Prostate gland (tissue), 2 donors: Measurements from ENCODE around the gene SNRK. TPM values are rescaled to one million over a fixed set of nuclear protein-coding genes. Genes with fewer than 3 reads are reported as not detected.
"Not testable (repeated sequence)": the region's sequence is repeated elsewhere in the genome, so short reads cannot be mapped to it uniquely, and the experiment has no call there.

Source experiments
- DNase-seq: peaks from one replicate; pipeline ENCODE4 v3.0.0-alpha.2; 2019; ENCODE audit warnings: low spot score
- H3K27ac ChIP-seq, 2 donors: fragments of 200-600 bp; sonication (generic); 2 replicates each; pipeline ENCODE4 v1.5.1; 2017 to 2019
- H3K27me3 ChIP-seq: fragments of 200-600 bp; sonication (generic); replicated peaks from 2 replicates; pipeline ENCODE4 v1.5.1; 2019; ENCODE audit not compliant: insufficient read depth
- H3K36me3 ChIP-seq, 2 donors: fragments of 200-600 bp; sonication (generic); 1 replicate in 1 of 2; 2 replicates in 1 of 2; pipeline versions ENCODE4 v1.5.1 to v1.8.1; 2017 to 2019
- H3K4me1 ChIP-seq: fragments of 200-600 bp; sonication (generic); replicated peaks from 2 replicates; pipeline ENCODE4 v1.5.1; 2019
- H3K4me3 ChIP-seq, 2 donors: fragments of 200-600 bp; sonication (generic); 2 replicates each; pipeline ENCODE4 v1.5.1; 2017 to 2019
- H3K9me3 ChIP-seq: fragments of 200-600 bp; sonication (generic); 2 replicates; pipeline ENCODE4 v1.5.1; 2017
- POLR2A ChIP-seq: fragments of 450-650 bp; IDR thresholded peaks from one replicate; pipeline ENCODE4 v1.6.1; 2016; ENCODE audit warnings: antibody characterized with exemption, mild to moderate bottlenecking
- POLR2AphosphoS5 ChIP-seq: sonication (generic); formaldehyde crosslinking; IDR thresholded peaks from one replicate; pipeline ENCODE4 v1.6.1; 2017; ENCODE audit warnings: antibody characterized with exemption
- WGBS: methylation state at CpG from one replicate; pipeline ENCODE4 v1.1.5; 2018; 5-methylcytosine and 5-hydroxymethylcytosine counted together
- intact Hi-C: fragments of 100-400 bp; cut with DNase I; formaldehyde crosslinking; loops from one replicate; pipeline ENCODE4 v1.14.2; 2022
- total RNA-seq, 2 donors: library from RNA; depleted of rRNA; stranded (reverse); fragments of >200 nt; gene quantifications; one replicate each; pipeline ENCODE4 v1.1.0, GENCODE V29; 2016
- TF ChIP-seq, protein P1 (sequence below), 4 experiments: fragments of 200-600 bp in 2 of 4; fragments of 450-650 bp in 2 of 4; sonication (generic) in 2 of 4; IDR thresholded peaks; 1 replicate in 3 of 4; 2 replicates in 1 of 4; pipeline ENCODE4 v1.5.1; 2016 to 2019; ENCODE audit warnings: antibody characterized with exemption in 4 of 4, mild to moderate bottlenecking in 2 of 4, moderate library complexity in 2 of 4

Gene SNRK
- total RNA-seq, 2 donors from 2014 or later: 18.9 to 38.1 TPM

DNA sequence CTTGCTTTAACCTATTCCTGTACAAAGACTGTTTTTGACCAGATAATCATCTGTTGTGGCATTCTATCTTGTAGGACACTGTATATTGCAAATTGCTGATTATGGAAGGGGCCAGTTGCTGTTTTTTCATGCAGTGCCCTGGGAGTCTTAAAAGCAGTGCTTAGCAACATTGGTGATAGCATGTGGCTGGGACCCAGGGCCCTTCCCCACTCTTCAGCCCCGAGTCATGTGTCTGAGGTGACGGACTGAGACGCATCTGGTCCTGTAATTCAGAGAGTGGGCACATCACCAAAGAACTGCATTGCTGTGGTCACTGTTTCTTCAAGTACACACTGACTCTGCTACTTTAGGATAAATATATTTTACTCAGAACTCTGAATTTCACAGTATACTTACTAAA lies 63.4 kb downstream of the SNRK start:
- Histone ChIP-seq H3K27ac (no peak overlapping the region), H3K9me3 (no peaks in the 10 kb centered on the region), H3K4me1 (no peaks in the 10 kb centered on the region), H3K27me3 (no peaks in the 10 kb centered on the region), H3K4me3 (no peak overlapping the region), H3K36me3 (peaks cover 0 to 5% of the 10 kb centered on the region in 2 donors)
- no peak for TF ChIP-seq POLR2A
- TF ChIP-seq, protein P1, sequence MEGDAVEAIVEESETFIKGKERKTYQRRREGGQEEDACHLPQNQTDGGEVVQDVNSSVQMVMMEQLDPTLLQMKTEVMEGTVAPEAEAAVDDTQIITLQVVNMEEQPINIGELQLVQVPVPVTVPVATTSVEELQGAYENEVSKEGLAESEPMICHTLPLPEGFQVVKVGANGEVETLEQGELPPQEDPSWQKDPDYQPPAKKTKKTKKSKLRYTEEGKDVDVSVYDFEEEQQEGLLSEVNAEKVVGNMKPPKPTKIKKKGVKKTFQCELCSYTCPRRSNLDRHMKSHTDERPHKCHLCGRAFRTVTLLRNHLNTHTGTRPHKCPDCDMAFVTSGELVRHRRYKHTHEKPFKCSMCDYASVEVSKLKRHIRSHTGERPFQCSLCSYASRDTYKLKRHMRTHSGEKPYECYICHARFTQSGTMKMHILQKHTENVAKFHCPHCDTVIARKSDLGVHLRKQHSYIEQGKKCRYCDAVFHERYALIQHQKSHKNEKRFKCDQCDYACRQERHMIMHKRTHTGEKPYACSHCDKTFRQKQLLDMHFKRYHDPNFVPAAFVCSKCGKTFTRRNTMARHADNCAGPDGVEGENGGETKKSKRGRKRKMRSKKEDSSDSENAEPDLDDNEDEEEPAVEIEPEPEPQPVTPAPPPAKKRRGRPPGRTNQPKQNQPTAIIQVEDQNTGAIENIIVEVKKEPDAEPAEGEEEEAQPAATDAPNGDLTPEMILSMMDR (IDR thresholded peaks at IDR 0.05): no peak
- no peak for TF ChIP-seq POLR2AphosphoS5
- intact Hi-C loops: no loop called here
- DNase-seq: no peak
- WGBS: 94% methylated on average over 3 of the region's 3 CpGs

DNA sequence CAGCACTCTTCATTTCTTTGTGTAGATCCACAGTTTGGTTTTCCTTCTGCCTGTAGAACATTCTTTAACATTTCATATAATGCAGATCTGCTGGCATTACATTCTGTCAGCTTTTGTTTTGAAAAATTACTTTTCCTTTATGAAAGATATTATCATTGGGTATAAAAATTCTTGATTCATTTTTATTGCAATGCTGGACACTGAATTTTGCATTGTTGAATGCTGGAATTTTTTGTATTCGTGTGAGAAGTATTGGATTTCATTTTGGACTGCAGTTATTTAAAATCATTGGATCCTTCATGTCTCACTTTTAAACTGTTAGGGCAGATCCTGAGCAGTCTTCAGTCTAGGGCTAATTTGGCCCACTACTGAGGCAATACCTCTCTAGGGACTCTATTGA lies 67.1 kb downstream of the SNRK start:
- 93% methylated on average over 1 of the region's 1 CpG for WGBS
- no peaks in the 10 kb centered on the region for H3K9me3 ChIP-seq

DNA sequence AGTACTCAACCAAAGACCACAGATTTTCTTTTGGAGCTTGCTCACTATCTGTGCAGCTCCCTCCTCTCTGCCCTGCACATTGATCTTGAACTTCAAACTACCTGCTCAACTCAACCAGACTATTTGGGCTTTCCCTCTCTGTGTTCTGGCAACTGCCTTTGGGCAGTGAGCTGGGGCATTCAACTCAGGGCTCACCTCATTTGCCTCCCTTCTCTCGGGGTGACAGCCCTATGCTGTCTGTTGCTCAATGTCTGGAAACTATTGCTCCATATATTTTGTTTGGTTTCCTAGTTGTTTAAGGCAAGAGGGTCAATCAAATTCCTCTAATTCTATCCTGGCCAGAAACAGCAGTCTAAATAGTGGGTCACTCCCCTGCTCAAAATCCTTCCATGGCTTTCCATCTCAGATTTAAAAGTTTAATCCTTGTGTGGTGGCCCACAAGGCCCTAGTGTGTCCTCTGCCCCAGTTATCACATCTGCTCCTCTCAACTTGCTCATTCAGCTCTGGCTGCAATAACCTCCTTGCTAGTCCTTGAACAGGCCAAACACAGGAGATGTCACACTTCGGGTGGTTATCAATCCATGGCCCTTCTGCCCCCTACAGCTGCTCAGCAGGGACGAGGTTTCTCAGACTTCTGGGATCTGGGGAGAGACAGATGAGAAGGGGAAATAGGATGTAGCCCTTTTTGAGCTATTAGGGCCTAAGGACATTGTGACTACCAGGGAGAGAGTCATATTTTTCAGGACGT lies 67.8 kb downstream of the SNRK start:
- no peaks in the 10 kb centered on the region for H3K4me1 ChIP-seq
- TF ChIP-seq, protein P1 (IDR thresholded peaks at IDR 0.05): no peak
- no peak for TF ChIP-seq POLR2A
- TF ChIP-seq POLR2AphosphoS5: no peak
- no peak overlapping the region for H3K4me3 ChIP-seq
- intact Hi-C loops: no loop called here
- 81% methylated on average over 4 of the region's 4 CpGs for WGBS
- no peak for DNase-seq
- H3K27ac ChIP-seq: no peak overlapping the region
- H3K9me3 ChIP-seq: no peaks in the 10 kb centered on the region
- H3K27me3 ChIP-seq: no peaks in the 10 kb centered on the region
- H3K36me3 ChIP-seq: no peaks in the 10 kb centered on the region

More for the DNA sequence above, 67.1 kb downstream of the SNRK start:
- intact Hi-C loops: no loop called here
- H3K36me3 ChIP-seq: no peaks in the 10 kb centered on the region
- TF ChIP-seq POLR2A (no peak), POLR2AphosphoS5 (no peak)
- TF ChIP-seq, protein P1 (IDR thresholded peaks at IDR 0.05): no peak
- H3K4me3 ChIP-seq: no peak overlapping the region
- no peak overlapping the region for H3K27ac ChIP-seq
- no peaks in the 10 kb centered on the region for H3K27me3 ChIP-seq
- DNase-seq: no peak
- no peaks in the 10 kb centered on the region for H3K4me1 ChIP-seq

DNA sequence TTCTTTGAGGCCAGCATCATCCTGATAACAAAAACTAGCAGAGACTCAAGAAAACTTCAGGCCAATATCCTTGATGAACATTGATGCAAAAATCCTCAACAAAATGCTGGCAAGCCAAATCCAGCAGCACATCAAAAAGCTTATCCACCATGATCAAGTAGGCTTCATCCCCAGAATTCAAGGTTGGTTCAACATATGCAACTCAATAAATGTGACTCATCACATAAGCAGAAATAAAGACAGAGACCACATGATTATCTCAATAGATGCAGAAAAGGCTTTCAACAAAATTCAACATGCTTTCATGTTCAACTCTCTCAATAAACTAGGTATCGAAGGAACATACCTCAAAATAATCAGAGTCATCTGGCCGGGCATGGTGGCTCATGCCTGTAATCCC lies 69.7 kb downstream of the SNRK start:
- DNase-seq, H3K9me3 ChIP-seq, H3K27me3 ChIP-seq, H3K27ac ChIP-seq, H3K4me3 ChIP-seq, intact Hi-C loops, H3K4me1 ChIP-seq, H3K36me3 ChIP-seq: not testable (repeated sequence)
- 94% methylated on average over 2 of the region's 2 CpGs for WGBS

DNA sequence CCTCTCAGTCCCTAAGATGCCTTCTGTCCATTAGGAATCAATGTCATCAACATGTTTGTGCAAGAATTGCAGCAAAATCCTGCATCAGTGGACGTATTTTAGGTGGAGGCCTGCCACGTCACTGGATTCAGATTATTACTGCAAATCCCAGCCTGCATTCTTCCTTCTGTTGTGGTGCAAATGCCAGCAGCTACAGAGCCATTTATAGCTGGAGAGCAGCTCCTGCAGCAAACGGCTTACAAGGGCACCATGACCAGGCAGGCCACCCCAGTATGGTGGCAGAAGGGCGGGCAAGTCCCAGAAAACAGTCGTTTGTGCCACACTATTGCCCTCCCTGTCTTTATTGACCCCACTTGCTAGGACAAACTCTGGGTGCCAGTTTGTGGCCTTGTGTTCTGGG lies 74.7 kb downstream of the SNRK start:
- WGBS: 76% methylated on average over 5 of the region's 5 CpGs
- intact Hi-C loops: no loop called here

More for the DNA sequence above, 74.7 kb downstream of the SNRK start:
- DNase-seq: no peak
- Histone ChIP-seq H3K4me3 (no peak overlapping the region), H3K36me3 (no peaks in the 10 kb centered on the region), H3K9me3 (no peaks in the 10 kb centered on the region), H3K27me3 (no peaks in the 10 kb centered on the region), H3K4me1 (no peaks in the 10 kb centered on the region), H3K27ac (no peak overlapping the region)
- TF ChIP-seq, protein P1 (IDR thresholded peaks at IDR 0.05): no peak
- no peak for TF ChIP-seq POLR2A
- TF ChIP-seq POLR2AphosphoS5: no peak
